AG10803 (cell line): Measurements from ENCODE around the gene CDC5L.

Source experiments
- DNase-seq: peaks from one replicate; pipeline ENCODE4 v3.0.0; 2010; ENCODE audit warnings: low read depth
- H3K4me3 ChIP-seq: 2 replicates; pipeline ENCODE4 v1.5.1; 2011; ENCODE audit warnings: mild to moderate bottlenecking, low read length, control low read depth
- CTCF ChIP-seq: conservative IDR thresholded peaks from 2 replicates; pipeline ENCODE4 v1.5.1; 2011; ENCODE audit warnings: mild to moderate bottlenecking, low read length, control low read depth, inconsistent platforms

The CDC5L gene

GRCh38 chr6:44410363-44410762 is 22.9 kb downstream of the CDC5L start:
- H3K4me3 ChIP-seq, result no peak overlapping the region
- TF ChIP-seq CTCF, result no peak
- no peak for DNase-seq

GRCh38 chr6:44411141-44411540 is 23.6 kb downstream of the CDC5L start:
- H3K4me3 ChIP-seq, result no peak overlapping the region
- no peak for TF ChIP-seq CTCF
- no peak for DNase-seq

GRCh38 chr6:44415449-44415848 is 27.9 kb downstream of the CDC5L start:
- no peak for DNase-seq
- TF ChIP-seq CTCF, result no peak

GRCh38 chr6:44415873-44416502 is 28.5 kb downstream of the CDC5L start:
- DNase-seq, result peak; percentile 38
- TF ChIP-seq CTCF, result no peak
- no peak overlapping the region for H3K4me3 ChIP-seq

More at GRCh38 chr6:44415449-44415848, 27.9 kb downstream of the CDC5L start:
- H3K4me3 ChIP-seq, result no peak overlapping the region

- no peak for TF ChIP-seq CTCF
- H3K4me3 ChIP-seq, result no peak overlapping the region
- DNase-seq, result no peak
These were observed 35.0 kb downstream of the CDC5L start for GRCh38 chr6:44422531-44422930.

GRCh38 chr6:44423306-44423705 is 35.8 kb downstream of the CDC5L start:
- TF ChIP-seq CTCF, result no peak
- no peak overlapping the region for H3K4me3 ChIP-seq
- DNase-seq, result no peak

GRCh38 chr6:44425951-44426350 is 38.4 kb downstream of the CDC5L start:
- TF ChIP-seq CTCF, result no peak

More at GRCh38 chr6:44425951-44426350, 38.4 kb downstream of the CDC5L start:
- DNase-seq, result no peak
- H3K4me3 ChIP-seq, result no peak overlapping the region
